ENCODE results near the gene METTL27.
"Not testable (repeated sequence)": the region's sequence is repeated elsewhere in the genome, so short reads cannot be mapped to it uniquely, and the experiment has no call there.

METTL27 gene

DNA sequence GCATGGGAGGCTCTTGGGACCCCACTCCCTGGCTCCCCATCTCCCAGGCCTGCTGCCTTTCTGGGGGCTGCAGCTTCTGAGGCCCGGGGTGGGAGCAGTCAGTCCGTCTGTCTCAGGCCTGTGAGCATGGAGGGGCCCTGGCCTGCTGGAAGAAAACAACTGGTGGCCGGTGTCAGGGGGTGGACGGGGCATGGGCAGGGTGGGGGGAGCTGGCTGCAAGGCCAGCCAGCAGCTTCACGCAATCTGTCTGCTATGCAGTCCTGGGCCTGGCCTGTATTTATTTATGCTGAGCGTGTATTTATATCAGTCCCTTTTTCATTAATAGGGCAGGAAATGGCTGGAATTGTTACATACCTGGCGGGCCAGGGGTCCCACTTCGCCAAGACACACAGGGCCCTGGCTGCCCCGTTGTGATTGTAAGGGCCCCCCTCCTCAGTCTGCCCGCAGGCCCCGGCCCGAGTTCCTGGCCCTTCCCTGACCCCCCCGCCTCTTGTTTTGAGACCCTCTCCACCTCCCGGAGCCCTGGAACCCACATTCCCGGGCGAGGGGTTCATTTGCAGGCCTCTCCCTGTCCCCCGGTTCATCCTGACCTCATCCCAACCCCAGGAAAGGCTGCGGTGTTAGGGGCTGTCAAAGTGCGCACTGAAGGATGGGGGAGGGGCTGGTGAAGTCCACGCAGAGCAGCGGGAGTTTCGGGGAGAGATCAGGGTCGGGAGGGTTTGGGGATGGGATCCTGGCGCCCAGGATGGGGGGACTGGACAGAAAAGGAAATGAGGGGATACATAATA lies 26.9 kb upstream of the METTL27 start:
- no peak for DNase-seq (ENCODE audit: low spot score)

- DNase-seq (ENCODE audit: low spot score) = no peak
Measured at GRCh38 chr7:73866446-73866767, 24.1 kb upstream of the METTL27 start.

GRCh38 chr7:73865738-73866445 lies 23.6 kb upstream of the METTL27 start:
- peak; percentile 73 for DNase-seq (ENCODE audit: low spot score)

GRCh38 chr7:73864981-73865711 lies 22.8 kb upstream of the METTL27 start:
- DNase-seq (ENCODE audit: low spot score) = no peak

DNA sequence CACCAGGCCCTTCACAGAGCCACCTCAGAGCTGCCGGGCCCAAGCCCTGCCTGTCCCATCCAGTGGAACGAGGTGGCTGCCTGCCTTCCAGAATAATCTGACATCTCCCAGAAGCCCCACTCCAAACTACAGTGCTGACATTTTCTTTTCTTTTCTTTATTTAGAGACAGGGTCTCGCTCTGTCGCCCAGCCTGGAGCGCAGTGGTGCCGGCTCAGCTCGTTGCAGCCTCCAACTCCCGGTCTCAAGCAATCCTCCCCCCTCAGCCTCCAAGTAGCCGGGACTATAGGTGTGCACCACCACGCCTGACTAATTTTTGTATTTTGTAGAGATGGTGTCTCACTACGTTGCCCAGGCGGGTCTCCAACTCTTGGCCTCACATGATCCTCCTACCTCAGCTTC lies 19.0 kb upstream of the METTL27 start:
- no peak for DNase-seq (ENCODE audit: low spot score)

DNA sequence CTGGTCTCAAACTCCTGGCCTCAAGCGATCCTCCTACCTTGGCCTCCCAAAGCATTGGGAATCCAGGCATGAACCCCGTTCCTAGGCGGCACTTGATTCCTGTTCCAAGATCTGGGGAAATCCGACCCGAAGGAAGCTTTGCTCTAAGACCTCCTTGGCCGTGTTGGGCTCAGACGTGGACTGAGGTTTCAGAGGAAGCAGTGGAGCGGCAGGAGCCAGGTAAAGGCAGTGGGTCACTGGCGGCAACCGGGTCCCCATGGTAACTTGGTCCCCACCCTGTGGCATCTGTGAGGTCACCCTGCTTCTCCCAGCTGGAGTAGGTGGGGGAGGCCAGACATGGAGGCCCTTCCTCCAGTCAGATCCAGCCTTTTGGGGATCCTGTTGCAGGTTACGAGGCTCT lies 18.5 kb upstream of the METTL27 start, which contains the start of gene TMEM270:
Gene TMEM270, plus strand, starts transcription at position 301 of the 400 bp plus-strand sequence. Its CDS starts 36 bp downstream, at position 337.
- no peak for DNase-seq (ENCODE audit: low spot score)

- DNase-seq (ENCODE audit: low spot score) = no peak
Measured at GRCh38 chr7:73858807-73859206, 16.5 kb upstream of the METTL27 start.

GRCh38 chr7:73856941-73857340 lies 14.6 kb upstream of the METTL27 start:
- DNase-seq (ENCODE audit: low spot score) = no peak

- no peak for DNase-seq (ENCODE audit: low spot score)
Measured at GRCh38 chr7:73852500-73852899, 10.2 kb upstream of the METTL27 start.

DNA sequence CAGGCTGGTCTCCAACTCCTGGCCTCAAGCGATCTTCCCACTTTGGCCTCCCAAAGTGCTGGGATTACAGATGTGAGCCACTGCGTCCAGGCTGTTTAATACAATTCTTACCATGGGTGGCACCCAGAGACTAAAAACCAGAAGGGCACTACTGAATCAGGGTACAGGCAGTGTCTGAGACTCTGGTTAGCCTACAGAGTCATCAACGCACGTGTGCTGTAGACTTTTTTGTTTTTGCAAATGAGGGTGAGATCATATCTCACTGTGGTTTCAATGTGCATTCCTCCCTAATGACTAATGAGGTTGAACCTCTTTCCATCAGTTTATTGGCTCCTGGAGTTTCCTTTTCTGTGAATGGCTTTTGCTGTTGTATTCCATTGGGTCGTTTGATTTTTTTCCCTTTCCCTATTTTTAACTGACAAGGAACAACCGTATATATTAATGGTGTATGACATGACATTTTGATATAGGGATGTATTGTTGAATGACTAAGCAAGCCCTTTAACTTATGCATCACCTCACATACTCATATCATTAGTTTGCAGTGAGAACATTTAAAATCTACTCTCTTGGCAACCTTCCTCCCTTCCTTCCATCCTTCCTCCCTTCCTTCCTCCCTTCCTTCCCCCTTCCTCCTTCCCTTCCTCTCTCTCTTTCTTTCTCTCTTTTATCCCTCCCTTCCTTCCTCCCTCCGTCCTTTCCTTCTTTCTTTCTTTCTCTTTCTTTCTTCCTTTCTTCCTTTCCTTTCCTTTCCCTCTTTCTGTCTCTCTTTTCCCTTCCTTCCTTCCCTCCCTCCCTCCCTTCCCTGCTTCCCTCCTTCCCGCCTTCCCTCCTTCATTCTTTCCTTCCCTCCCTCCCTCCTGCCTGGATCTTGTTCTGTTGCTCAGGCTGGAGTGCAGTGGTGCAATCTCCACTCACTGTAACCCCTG lies 9.4 kb upstream of the METTL27 start:
- peak; percentile 84 for DNase-seq (ENCODE audit: low spot score)

DNA sequence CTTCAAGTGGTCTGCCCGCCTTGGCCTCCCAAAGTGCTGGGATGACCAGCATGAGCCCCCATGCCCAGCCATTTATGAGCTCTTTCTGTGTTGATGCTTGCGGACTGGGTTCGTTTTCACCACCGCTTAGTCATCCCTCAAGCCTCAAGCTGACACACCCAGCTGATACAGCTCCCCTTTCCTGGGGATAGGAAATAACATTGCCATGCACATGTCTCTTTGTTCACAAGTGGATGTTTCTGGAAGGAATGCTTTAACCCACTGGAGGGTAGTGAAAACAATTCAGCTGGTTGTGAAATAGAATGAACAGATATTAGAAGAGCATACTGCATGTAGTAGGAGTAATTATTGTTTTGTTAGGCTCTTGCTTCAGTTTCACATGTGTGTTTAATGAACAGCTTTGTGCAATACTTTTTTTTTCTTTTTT lies 8.5 kb upstream of the METTL27 start:
- DNase-seq (ENCODE audit: low spot score) = peak; percentile 94

- DNase-seq (ENCODE audit: low spot score) = no peak
Measured at GRCh38 chr7:73847941-73848723, 5.8 kb upstream of the METTL27 start.

- DNase-seq (ENCODE audit: low spot score) = not testable (repeated sequence)
Measured at GRCh38 chr7:73845701-73846195, 3.4 kb upstream of the METTL27 start.

- DNase-seq (ENCODE audit: low spot score) = peak; percentile 56
Measured at GRCh38 chr7:73844848-73845460, 2.6 kb upstream of the METTL27 start.

GRCh38 chr7:73844131-73844547 lies 1.8 kb upstream of the METTL27 start:
- DNase-seq (ENCODE audit: low spot score) = no peak

DNA sequence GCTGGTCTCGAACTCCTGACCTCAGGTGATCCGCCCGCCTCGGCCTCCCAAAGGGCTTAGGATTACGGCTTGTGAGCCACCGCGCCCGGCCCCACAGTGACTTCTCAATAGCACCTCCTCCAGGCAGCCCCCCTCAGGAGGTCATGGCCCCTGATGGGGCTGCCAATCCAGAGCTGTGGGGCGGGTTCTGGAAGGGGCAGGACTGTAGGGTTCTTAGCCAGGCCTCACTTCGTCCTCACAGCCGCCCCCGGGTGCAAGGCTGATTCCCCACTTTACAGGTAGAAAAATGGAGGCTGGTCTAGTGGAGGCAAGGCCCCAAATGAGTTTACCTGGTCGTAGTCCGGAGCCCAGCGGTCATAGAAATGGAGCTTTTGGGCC lies 638 bp downstream of the METTL27 start:
- DNase-seq (ENCODE audit: low spot score) = no peak

DNA sequence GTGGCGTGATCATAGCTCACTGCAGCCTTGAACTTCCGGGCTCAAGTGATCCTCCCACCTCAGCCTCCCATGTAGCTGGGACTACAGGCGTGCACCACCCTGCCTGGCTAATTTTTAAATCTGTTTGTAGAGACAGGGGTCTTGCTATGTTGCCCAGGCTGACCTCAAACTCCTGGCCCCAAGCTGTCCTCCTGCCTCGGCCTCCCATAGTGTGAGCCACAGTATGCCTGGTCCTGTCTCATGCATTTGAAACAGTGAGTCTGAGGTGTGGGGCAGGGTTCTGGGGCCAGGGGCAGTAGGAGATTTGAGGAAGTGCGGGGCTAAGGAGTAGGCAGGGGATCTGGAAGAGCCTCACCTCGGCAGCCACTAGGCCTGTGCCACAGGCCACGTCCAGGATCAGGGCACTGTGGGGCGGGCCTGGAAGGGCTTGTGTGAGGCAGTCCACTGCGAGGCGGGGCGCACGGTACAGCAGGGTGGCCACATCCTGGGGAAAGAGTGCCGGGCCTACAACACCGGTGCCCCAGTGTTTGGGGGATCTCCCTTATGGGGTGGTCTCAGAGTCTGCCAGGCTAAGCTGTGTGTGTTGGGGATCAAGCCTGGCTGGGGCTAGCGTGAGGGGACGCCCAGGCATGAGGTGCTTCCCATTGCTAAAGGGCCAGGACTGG lies 1.5 kb downstream of the METTL27 start:
- DNase-seq (ENCODE audit: low spot score) = no peak

GRCh38 chr7:73839743-73840714 lies 2.3 kb downstream of the METTL27 start:
- DNase-seq (ENCODE audit: low spot score) = no peak

All from AG08395 (cell line).